GM18870 (cell line): ENCODE results near the gene SMIM14.
"Not testable (repeated sequence)": the region's sequence is repeated elsewhere in the genome, so short reads cannot be mapped to it uniquely, and the experiment has no call there.

Experiments used
- ATAC-seq: cut with Tn5 transposase; IDR thresholded peaks from one replicate; pipeline ENCODE4 v1.9.1; 2021; ENCODE audit warnings: moderate library complexity; ENCODE audit not compliant: unreplicated experiment

The SMIM14 gene

DNA sequence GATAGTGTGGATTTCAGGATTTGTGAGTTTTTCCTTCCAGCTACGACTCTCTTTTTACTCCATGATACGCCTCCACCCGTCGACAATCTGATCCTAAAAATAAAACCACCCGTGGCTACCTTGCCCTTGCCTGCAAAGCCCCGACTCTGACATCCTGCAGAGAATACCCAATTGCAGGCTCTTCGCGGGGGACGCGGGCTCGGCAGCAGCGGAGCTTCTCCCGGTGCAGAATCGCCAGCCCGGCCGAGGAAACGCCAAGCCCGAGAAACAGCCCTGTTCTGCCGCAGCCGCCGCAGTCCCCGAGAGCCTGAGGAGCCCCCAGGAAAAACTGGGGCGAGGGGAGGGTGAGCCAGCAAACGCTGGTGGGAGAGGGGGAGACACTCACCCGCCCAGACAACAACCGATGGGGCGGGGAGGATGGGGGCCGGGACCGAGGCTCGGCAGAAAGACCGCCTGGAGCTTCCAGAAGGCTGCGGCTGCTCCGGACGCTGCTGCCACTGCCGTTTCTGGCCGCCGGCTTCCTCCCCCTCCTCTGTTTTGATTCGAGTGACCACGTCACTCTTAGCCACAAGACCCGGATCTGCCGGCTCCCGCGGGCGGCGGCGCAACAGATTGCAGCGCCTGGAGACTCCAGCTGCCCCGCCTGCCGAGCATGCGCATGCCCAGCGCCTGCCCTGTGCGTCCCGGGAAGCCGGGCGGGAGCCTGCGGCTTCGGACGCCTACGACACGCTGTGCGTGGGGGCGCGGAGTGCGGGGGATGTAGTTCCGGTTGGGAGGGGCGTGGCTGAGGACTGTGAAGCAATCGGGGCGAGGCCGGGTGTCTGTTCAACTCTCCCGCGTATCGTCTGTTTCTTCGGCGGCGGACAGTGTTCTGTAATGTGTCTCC is at the start of gene SMIM14:
SMIM14 (minus strand) TSS at position 512 of the 886 bp plus-strand sequence. CDS start 33,720 bp downstream, outside the sequence.
- ATAC-seq = peak; percentile 57

DNA sequence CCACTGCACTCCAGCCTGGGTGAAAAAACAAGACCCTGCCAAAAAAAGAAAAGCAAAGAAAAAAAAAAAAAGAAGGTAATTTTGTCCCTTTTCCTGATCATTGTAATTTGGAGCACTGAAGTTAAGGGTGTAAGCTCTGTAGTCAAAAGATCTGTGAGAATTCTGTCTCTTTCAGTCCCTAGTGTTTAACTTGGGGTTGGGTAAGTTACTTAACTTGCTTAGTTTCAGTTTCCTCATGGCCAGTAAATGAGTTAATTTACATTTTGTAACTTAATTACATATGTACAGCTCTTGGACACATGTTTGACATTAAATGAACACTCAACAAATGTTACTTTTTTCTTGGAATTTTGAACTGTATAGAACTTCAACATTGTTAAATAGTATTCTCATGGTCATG is 48.3 kb upstream of the SMIM14 start:
- no peak for ATAC-seq

DNA sequence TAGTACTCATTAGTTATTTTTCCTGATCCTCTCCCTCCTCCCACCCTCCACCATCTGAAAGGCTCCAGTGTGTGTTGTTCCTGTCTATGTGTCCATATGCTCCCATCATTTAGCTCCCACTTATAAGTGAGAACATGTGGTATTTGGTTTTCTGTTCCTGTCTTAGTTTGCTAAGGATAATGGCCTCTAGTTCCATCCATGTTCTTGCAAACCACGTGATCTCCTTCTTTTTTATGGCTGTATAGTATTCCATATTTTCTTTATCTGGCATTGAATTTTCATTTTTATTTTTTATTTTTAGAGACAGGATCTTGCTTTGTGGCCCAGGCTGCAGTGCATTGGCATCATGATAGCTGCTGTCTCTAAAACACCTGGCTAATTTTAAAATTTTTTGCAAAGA is 47.3 kb upstream of the SMIM14 start:
- no peak for ATAC-seq

DNA sequence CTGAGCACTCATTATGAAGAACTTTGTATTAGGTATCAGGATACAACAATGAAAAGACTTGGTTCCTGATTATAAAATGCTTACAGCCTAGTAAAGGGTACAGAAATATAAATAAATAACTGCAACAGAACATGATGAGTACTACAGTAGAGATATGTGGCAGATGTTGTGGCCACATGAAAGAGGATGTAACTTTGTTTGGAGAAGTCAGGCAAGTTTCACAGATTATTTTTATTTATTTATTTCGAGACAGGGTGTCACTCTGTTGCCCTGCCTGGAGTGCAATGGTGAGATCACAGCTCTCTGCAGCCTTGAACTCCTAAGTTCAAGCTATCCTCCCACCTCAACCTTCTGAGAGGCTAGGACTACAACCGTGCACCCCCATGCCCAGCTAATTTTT is 43.5 kb upstream of the SMIM14 start:
- peak; percentile 62 for ATAC-seq

DNA sequence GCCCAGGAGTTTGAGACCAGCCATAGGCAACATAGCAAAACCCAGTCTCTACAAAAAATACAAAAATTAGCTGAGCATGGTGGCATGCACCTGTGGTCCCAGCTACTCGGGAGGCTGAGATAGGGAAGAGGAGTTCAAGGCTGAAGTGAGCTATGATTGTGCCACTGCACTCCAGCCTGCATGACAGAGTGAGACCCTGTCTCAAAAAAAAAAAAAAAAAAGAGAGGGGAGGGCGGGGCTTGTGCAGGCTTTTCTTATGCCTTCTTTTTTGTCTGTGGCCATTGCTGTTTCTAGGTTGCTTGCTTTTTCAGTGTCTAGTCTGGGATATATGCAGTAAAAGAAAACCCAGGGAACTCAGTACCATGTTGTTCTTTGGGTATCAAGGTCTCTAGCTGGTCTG is 42.3 kb upstream of the SMIM14 start:
- ATAC-seq = not testable (repeated sequence)

DNA sequence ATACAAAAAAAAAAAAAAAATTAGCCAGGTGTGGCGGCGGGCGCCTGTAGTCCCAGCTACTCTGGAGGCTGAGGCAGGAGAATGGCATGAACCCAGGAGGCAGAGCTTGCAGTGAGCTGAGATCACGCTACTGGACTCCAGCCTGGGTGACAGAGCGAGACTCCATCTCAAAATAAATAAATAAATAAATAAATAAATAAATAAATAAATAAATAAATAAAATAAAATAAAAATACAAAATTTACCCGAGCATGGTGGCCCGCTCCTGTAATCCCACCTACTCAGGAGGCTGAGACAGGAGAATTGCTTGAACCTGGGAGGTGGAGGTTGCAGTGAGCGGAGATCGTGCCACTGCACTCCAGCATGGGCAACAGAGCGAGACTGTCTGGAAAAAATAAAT is 37.0 kb upstream of the SMIM14 start:
- ATAC-seq = not testable (repeated sequence)

DNA sequence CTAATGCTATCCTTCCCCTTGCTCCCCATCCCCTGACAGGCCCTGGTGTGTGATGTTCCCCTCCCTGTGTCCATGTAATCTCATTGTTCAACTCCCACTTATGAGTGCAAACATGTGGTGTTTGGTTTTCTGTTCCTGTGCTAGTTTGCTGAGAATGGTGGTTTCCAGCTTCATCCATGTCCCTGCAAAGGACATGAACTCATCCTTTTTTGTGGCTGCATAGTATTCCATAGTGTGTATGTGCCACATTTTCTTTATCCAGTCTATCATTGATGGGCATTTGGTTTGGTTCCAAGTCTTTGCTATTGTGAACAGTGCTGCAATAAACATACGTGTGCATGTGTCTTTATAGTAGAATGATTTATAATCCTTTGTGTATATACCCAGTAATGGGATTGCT is 31.6 kb upstream of the SMIM14 start:
- not testable (repeated sequence) for ATAC-seq

DNA sequence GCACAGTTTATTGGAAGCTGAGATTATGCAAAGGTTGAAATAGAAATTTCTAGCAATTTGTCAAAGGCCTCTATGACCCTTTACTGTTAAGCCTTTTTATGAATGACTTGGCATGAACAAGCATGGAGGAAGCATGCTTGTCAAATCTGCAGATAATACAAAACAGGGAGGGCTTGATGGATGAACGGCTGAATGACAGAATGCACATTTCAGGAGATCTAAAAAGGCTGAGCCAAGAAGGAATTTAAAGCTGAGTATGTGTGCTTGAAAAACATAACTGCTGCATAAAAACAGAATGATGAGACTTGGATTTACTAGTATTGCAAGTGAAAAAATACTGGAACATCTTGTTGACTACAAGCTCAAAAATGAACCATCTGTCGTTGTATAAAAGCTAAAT is 30.2 kb upstream of the SMIM14 start:
- ATAC-seq = no peak

DNA sequence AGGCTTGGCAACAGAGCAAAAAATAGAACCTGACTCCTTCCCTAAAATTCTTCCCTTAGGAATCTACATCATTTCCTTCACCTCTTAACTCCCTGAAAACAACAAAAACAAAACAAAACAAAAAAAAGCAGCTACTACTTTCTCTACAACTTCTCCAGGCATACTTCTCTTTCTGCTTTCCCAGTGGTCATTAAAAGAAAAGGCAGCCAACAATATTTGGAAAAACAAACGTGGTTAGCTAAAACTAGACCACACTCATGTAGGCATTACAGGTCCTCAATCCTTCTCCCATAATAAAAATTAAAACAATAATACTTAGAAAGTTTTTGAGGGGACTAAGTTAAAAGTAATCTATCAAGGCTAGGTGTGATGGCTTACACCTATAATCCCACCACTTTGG is 29.0 kb upstream of the SMIM14 start:
- ATAC-seq = no peak

DNA sequence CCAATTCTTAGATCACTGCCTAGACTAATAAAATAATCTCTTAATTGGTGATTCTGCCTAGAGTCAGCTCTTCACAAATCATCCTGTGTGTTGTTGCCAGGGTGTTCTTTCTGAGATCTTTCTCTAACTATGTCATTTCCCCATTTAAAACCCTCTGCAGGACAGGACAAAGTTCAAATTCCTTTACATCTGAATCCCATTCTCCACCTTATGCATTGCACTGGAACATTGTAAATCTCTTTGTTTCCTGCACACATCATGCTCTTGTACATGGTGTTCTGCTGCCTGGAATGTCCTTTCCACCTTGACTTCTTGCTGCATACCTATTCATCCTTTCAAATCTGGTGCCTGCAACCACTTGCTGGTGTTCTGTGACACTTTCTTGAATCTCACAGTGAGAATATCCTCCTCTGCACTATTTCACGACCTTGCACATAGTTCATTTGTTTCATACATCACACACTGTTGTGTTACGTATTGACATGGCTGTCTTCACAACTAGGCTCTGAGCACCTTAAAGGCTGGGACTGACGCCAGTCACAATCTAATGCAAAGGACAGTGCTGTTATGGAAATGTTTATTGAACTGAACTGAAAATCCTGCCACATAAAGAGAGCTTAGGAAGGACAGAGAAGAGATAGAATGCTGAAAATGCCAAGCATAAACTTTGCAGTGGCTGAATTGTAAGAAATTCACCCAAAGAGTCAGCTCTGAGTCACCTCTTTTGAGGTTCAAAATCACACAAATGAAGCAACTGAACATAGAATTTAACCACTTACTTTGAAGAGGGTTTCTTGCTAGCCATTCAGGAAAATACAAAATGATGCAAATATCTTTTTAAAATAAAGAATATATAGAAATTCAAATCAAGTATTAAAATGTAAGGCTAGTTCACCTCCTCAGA is 26.4 kb upstream of the SMIM14 start:
- no peak for ATAC-seq

DNA sequence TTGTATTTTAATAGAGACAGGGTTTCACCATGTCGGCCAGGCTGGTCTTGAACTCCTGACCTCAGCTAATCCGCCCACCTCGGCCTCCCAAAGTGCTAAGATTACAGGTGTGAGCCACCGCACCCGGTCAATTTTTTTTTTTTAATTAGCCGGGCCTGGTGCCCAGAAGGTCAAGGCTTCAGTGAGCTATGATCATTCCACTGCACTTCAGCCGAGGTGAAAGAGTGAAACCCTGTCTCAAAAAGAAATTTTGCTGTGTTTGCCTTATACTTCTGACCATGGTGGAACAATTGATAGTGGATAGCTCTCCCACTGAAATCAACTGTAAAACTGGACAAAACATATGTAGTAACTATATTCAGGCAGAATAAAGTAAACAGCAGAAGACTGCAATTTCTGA is 24.0 kb upstream of the SMIM14 start:
- no peak for ATAC-seq

DNA sequence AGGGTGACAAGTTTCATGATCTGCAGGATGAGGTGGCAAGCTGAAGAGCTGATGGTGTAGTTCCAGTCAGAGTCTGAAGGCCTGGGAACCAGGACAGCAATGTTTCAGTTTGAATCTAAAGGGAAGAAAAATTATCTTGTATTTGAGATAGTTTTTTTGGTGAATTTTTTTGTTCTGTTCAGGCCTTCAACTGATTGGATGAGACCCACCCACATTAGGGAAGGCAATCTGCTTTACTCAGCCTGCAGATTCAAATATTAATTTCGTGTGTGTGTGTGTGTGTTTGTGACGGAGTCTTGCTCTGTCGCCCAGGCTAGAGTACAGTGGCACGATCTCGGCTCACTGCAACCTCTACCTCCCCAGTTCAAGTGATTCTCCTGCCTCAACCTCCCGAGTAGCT is 22.1 kb upstream of the SMIM14 start:
- no peak for ATAC-seq

DNA sequence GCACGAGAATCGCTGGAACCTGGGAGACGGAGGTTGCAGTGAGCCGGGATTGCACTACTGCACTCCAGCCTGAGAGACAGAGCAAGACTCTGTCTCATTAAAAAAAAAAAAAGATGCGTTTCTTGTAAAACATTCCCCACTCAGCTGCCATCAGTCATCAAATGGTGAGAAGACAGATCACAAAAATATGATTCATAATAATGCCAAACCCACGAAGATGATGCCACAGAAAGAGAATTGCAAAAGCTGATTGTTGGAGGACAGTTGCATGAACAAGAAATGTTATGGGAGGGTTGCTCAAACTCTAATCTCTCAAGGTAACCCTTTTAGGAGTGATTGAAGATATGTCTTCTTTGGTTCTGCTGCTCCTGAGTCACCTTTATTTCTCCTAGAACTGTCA is 21.4 kb upstream of the SMIM14 start:
- no peak for ATAC-seq

DNA sequence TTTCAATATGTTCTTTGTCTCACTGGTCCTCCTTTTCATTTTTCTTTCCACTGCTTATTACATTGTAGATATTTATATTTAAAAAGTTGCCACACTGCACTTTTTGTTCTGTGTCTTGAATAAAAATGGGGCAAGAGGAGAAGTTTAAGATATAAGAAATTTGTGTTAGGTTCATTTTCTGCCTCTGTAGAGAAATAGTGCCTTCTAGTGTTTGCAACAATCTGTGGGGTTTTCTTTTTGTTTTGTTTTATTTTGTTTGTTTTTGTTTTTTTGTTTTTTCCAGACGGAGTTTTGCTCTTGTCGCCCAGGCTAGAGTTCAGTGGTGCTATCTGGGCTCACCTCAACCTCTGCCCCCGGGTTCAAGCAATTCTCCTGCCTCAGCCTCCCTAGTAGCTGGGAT is 20.1 kb upstream of the SMIM14 start:
- ATAC-seq = no peak

DNA sequence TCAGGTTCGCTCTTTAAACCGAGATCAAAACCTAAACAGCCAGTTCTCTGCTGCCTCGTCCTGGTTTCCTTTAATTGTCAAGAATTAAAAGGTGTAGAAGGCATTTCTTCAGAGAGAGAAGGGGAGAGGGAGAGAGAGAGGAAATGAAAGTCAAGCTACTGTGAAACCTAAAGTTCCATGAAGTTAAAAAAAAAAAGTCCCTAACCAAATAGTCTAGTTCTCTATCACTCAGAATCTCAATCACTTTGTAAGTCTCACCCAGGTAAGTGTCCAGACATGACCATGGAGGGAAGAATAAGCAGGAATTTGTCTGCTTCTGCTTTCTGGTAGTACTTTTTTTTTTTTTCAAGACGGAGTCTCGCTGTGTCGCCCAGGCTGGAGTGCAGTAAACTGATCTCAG is 18.8 kb upstream of the SMIM14 start:
- peak; percentile 67 for ATAC-seq

DNA sequence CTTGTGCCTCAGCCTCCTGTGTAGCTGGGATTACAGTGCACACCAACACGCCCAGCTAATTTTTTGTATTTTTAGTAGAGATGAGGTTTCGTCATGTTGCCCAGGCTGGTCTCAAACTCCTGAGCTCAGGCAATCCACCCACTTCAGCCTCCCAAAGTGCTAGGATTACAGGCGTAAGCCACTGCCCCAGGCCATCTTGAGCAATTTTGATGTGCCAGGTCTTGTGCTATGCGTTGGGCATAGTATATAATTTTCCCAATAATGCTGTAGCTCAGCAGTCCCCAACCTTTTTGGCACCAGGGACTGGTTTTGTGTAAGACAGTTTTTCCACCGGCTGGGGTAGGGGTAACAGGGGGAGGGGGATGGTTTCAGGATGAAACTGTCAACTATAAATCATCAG is 18.0 kb upstream of the SMIM14 start:
- not testable (repeated sequence) for ATAC-seq

DNA sequence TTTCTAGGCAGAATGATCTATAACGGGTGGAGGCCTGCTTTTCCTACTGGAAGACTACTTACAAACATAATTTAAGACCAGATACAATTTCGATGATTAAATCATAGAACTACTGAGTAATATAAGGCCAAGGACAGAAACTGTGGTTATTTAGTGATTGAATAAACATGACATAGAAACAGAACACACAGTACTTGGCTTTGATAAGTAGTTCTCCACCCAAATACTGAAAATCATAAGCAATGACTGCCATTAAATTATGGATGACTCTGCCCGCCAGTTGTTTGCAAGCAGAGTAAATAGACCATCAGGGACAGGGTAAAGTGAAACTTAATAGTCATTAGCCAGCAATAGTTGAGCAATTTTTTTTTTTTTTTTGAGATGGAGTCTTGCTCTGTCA is 17.2 kb upstream of the SMIM14 start:
- no peak for ATAC-seq

DNA sequence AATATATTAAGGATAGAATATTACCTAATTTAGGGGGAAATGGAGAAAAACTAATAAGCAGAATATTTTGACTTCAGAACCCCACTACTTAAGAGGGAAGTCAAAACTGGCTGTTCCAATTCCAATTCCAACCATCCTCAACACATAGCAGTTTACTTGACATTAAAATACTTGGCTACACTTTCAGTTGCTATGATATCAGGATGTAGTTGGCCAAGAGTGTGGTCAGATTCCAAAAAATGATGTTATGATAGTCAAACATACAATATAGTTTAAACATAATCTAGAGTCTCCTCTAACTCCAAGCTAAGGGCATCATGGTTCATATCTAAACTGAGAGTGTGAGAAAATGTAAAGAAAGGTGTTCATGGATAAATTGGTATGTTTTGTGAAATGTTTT is 16.5 kb upstream of the SMIM14 start:
- ATAC-seq = no peak

DNA sequence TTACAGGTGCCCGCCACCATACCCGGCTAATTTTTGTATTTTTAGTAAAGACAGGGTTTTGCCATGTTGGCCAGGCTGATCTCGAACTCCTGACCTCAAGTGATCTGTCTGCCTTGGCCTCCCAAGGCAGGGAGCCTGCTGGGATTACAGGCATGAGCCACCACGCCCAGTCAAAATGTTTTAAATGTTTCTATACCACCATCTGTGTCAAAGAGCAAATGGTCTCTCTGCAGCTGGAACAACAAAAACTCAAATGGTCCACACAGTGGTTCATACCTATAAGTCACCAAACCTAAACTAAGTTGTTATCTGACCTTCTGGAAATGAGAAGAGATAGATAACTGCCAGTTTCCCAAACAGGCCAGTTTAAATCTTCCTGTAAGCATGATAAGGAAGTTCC is 12.9 kb upstream of the SMIM14 start:
- not testable (repeated sequence) for ATAC-seq

DNA sequence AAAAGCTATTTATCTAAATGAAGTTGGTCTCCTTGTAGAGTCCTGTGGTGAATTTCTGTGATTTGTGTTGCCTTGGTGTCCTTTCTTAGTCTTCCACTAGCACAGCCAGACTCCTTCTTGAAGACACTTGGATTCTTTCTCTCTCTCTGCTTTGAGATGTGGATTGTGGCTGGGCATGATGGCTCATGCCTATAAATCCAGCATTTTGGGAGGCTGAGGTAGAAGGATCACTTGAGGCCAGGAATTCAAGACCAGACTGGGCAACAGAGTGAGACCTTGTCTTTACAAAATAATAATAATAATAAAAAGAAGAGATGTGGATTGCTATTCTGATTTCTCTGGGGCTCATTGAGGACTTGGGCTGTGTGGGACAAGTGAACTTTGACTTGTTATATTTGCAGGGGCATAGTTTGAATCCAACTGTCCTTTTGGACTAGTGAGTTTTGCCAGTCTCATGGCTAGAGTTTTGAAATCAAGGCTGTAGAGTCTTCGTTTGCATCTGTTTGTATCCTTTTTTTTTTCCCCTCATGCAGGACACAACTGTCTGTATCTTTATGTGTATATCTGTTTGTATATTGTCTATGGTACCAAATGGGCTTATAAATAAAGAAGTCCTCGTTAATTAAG is 11.1 kb upstream of the SMIM14 start:
- ATAC-seq = no peak

DNA sequence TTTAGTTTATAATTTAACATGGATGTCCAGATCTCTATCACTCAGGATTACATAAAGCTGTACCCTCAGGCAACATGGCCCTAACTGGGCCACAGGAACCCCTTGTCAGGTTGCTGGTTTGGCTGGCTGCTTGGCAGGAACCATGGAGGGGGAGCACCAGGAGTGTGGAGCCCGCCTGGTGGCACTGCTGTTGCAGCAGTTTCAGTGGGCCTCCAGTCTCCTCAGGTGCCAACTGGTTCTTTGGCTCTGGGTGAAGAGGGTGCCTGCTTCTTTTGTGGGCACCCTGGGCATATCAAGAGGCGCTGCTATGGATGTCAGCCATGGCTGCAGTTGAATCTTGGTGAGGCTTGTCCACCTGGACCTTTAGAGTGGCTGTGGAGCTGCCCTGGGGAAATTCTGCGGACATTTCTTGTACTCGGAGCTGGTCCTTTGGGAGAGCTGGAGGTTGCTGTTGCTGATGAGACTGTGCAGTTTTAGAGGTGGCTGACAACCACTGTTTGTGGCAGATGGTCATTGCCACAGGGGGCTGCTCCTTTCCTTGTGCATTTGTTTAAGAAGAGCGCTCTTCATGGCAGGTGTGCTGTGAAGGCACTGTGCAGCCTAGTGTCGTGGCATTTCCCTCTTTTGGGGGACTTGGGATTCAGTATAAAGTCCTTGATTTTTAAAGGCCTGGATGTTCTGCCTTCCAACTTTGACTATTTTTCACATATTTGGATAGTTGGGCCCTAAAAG is 10.3 kb upstream of the SMIM14 start:
- ATAC-seq = no peak
